B cell (primary cell): ENCODE data around the gene EXOC7.

Experiments
- EZH2 ChIP-seq: IDR thresholded peaks from 2 replicates; pipeline ENCODE4 v1.6.1; 2012; ENCODE audit warnings: borderline replicate concordance, low read depth, mild to moderate bottlenecking, moderate library complexity, low read length; ENCODE audit not compliant: insufficient read depth, poor library complexity, severe bottlenecking
- TF ChIP-seq, protein P1 (sequence below): fragments of 200-600 bp; IDR thresholded peaks from one replicate; pipeline ENCODE4 v1.8.0; 2022; ENCODE audit warnings: antibody characterized with exemption, mild to moderate bottlenecking

DNA sequence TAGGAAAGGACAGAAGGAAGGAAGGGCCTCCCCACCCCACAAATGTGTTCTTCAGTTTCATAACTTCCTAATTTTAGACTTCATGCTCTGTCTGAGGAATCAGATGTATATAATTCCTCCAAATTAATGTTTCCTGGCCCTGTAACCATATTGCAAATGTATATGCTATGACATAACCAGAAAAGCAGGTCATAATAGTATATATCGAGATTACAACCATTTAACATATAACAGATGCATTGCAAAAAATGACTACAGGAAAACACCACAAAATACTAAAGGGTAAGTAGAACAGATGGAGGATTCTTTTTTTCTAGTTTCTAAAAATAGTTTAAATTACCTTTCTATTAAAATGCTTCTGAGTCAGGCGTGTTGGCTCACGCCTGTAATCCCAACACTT is 3.1 kb upstream of the EXOC7 start:
- TF ChIP-seq, protein P1, sequence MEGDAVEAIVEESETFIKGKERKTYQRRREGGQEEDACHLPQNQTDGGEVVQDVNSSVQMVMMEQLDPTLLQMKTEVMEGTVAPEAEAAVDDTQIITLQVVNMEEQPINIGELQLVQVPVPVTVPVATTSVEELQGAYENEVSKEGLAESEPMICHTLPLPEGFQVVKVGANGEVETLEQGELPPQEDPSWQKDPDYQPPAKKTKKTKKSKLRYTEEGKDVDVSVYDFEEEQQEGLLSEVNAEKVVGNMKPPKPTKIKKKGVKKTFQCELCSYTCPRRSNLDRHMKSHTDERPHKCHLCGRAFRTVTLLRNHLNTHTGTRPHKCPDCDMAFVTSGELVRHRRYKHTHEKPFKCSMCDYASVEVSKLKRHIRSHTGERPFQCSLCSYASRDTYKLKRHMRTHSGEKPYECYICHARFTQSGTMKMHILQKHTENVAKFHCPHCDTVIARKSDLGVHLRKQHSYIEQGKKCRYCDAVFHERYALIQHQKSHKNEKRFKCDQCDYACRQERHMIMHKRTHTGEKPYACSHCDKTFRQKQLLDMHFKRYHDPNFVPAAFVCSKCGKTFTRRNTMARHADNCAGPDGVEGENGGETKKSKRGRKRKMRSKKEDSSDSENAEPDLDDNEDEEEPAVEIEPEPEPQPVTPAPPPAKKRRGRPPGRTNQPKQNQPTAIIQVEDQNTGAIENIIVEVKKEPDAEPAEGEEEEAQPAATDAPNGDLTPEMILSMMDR, result no peak
- no peak for TF ChIP-seq EZH2
